Fibroblast of mammary gland (primary cell): ENCODE data around the gene FAM114A1.

Source experiments
- DNase-seq: peaks from one replicate; pipeline ENCODE4 v3.0.0-alpha.2; 2010; ENCODE audit warnings: low read depth
- H3K4me3 ChIP-seq: 2 replicates; pipeline ENCODE4 v1.5.1; 2011; ENCODE audit warnings: low read depth, mild to moderate bottlenecking, low read length, moderate library complexity; ENCODE audit not compliant: control insufficient read depth
- TF ChIP-seq, protein P1 (sequence below): conservative IDR thresholded peaks from 2 replicates; pipeline ENCODE4 v1.5.1; 2011; ENCODE audit warnings: low read depth, low read length, inconsistent platforms; ENCODE audit not compliant: control insufficient read depth, insufficient read depth

Gene FAM114A1

DNA sequence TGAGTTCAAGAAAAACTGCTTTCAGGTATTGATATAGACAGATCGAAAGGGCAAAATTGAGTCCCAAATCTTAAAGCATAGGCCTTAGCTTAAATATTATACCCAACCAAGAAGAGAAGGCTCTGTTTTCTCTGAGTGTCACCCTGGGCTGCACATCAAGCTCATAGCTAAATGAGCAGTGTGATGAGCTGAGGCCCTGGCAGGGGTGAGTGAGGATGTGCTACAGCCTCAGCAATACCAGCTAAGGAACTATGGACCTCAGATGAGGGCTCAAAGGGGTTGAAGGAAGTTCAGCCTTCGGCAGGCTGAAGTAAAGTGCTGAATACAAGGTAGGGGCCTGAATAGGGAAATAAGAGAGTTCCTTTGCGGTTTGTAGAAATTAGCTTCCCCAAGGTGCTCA is 79.3 kb downstream of the FAM114A1 start:
- H3K4me3 ChIP-seq: no peak overlapping the region
- TF ChIP-seq, protein P1, sequence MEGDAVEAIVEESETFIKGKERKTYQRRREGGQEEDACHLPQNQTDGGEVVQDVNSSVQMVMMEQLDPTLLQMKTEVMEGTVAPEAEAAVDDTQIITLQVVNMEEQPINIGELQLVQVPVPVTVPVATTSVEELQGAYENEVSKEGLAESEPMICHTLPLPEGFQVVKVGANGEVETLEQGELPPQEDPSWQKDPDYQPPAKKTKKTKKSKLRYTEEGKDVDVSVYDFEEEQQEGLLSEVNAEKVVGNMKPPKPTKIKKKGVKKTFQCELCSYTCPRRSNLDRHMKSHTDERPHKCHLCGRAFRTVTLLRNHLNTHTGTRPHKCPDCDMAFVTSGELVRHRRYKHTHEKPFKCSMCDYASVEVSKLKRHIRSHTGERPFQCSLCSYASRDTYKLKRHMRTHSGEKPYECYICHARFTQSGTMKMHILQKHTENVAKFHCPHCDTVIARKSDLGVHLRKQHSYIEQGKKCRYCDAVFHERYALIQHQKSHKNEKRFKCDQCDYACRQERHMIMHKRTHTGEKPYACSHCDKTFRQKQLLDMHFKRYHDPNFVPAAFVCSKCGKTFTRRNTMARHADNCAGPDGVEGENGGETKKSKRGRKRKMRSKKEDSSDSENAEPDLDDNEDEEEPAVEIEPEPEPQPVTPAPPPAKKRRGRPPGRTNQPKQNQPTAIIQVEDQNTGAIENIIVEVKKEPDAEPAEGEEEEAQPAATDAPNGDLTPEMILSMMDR: no peak
- DNase-seq: no peak

DNA sequence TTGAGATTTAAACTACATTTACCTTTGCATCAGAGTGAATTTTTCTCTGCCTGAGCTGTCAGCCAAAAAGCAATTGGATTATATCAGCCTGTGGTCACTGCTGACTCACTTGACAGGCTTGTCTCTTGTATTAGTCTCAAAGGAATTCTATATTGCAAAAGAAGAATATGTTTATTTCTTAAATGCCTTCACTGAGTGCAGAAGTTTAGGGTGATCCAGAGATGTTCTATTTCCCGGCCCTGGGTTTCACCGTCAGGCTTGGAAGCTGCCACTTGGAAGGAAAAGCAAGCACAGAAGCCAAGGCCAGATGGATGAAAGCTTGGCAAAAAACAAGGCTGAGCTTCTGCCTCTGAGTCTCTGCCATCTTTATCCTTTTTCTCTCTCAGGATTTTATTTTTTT is 80.9 kb downstream of the FAM114A1 start:
- peak; percentile 95 for DNase-seq
- TF ChIP-seq, protein P1: no peak
- no peak overlapping the region for H3K4me3 ChIP-seq

DNA sequence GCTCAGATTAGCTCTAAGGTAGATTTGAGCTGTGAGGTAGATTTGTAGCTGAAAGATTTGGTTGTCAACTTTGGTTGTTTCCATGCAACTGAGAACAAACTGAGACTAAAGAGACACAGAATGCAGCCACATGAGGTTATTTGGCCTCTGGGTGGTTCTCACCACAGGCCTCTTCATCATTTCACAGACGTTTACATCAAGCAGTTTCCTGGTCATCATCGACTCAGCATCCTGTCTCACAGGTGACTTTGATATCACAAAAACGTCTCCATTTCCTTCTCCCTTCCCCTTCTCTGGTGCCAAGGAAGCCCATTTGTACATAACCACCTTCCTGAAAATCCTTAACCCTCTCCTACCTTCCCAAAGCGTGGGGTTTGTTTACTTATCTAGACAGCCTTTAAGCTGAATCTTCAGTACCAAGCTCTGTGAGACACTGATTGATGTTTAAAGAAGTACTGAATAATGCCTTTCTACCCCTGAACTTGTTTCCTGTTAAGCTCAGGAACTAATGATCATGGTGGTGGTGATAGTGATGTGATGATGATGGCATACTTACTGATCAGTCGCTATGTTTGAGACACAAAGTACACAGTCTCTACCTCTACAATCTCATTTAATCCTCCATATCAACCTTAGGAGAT is 81.9 kb downstream of the FAM114A1 start:
- no peak overlapping the region for H3K4me3 ChIP-seq
- peak; percentile 59 for DNase-seq
- TF ChIP-seq, protein P1: no peak

GRCh38 chr4:38950159-38950558 is 82.6 kb downstream of the FAM114A1 start:
- peak; percentile 32 for DNase-seq
- H3K4me3 ChIP-seq: no peak overlapping the region
- TF ChIP-seq, protein P1: no peak

GRCh38 chr4:38950734-38951133 is 83.1 kb downstream of the FAM114A1 start:
- no peak overlapping the region for H3K4me3 ChIP-seq
- DNase-seq: peak; percentile 31
- TF ChIP-seq, protein P1: no peak

GRCh38 chr4:38951598-38951997 is 84.0 kb downstream of the FAM114A1 start:
- no peak overlapping the region for H3K4me3 ChIP-seq
- TF ChIP-seq, protein P1: no peak
- no peak for DNase-seq

- TF ChIP-seq, protein P1: no peak
- no peak for DNase-seq
- H3K4me3 ChIP-seq: no peak overlapping the region
Measured at GRCh38 chr4:38952017-38952416, 84.4 kb downstream of the FAM114A1 start.
